HepG2 (cell line): ENCODE data around the gene RFC2. TPM values are rescaled to one million over a fixed set of nuclear protein-coding genes. Genes with fewer than 3 reads are reported as not detected.

Experiments used
- ADNP ChIP-seq: sonication (generic); formaldehyde crosslinking; IDR thresholded peaks from 2 replicates; pipeline ENCODE4 v1.4.0; 2020; ENCODE audit warnings: missing genetic modification reagents
- CTCF ChIP-seq: sonication (generic); formaldehyde crosslinking; IDR thresholded peaks from 2 replicates; pipeline ENCODE4 v1.5.0; 2020; ENCODE audit warnings: mild to moderate bottlenecking, missing genetic modification reagents, moderate library complexity
- E2F2 ChIP-seq: sonication (generic); formaldehyde crosslinking; IDR thresholded peaks from 2 replicates; pipeline ENCODE4 v1.4.0; 2020; ENCODE audit warnings: missing genetic modification reagents, borderline replicate concordance
- FOSL2 ChIP-seq: sonication (generic); formaldehyde crosslinking; IDR thresholded peaks from 2 replicates; pipeline ENCODE4 v1.4.0; 2020; ENCODE audit warnings: missing genetic modification reagents
- FOXA1 ChIP-seq, 2 experiments: fragments of 450-650 bp in 1 of 2; sonication (generic) in 1 of 2; formaldehyde crosslinking in 1 of 2; IDR thresholded peaks; 2 replicates each; pipeline versions ENCODE4 v1.4.0 to v1.6.1; 2016 to 2020; ENCODE audit warnings: missing genetic modification reagents in 1 of 2
- KAT7 ChIP-seq: IDR thresholded peaks from 2 replicates; pipeline ENCODE4 v1.6.1; 2018; ENCODE audit warnings: borderline replicate concordance, missing compliant biosample characterization
- MED1 ChIP-seq: sonication (generic); formaldehyde crosslinking; IDR thresholded peaks from 2 replicates; pipeline ENCODE4 v1.4.0; 2020; ENCODE audit warnings: missing genetic modification reagents
- PITX1 ChIP-seq: sonication (generic); formaldehyde crosslinking; IDR thresholded peaks from 2 replicates; pipeline ENCODE4 v1.5.1; 2020; ENCODE audit warnings: mild to moderate bottlenecking, missing genetic modification reagents
- SSRP1 ChIP-seq: IDR thresholded peaks from 2 replicates; pipeline ENCODE4 v1.6.1; 2016; ENCODE audit warnings: control low read depth
- TP53 ChIP-seq: sonication (generic); formaldehyde crosslinking; conservative IDR thresholded peaks from 2 replicates; pipeline ENCODE4 v1.4.0; 2020; ENCODE audit warnings: missing genetic modification reagents
- UBTF ChIP-seq: sonication (generic); formaldehyde crosslinking; IDR thresholded peaks from 2 replicates; pipeline ENCODE4 v1.4.0; 2020; ENCODE audit warnings: mild to moderate bottlenecking, missing genetic modification reagents
- ZFP82 ChIP-seq: sonication (generic); formaldehyde crosslinking; IDR thresholded peaks from 2 replicates; pipeline ENCODE4 v1.5.1; 2020; ENCODE audit warnings: mild to moderate bottlenecking, missing genetic modification reagents, borderline replicate concordance
- ZNF234 ChIP-seq: sonication (generic); formaldehyde crosslinking; conservative IDR thresholded peaks from 2 replicates; pipeline ENCODE4 v1.5.1; 2020; ENCODE audit warnings: mild to moderate bottlenecking, missing genetic modification reagents
- ZNF33A ChIP-seq: sonication (generic); formaldehyde crosslinking; IDR thresholded peaks from 2 replicates; pipeline ENCODE4 v1.5.1; 2020; ENCODE audit warnings: missing genetic modification reagents, mild to moderate bottlenecking, moderate library complexity, borderline replicate concordance
- ZNF569 ChIP-seq: sonication (generic); formaldehyde crosslinking; IDR thresholded peaks from 2 replicates; pipeline ENCODE4 v1.5.0; 2020; ENCODE audit warnings: mild to moderate bottlenecking, missing genetic modification reagents, moderate library complexity, borderline replicate concordance
- ZNF607 ChIP-seq: sonication (generic); formaldehyde crosslinking; IDR thresholded peaks from 2 replicates; pipeline ENCODE4 v1.5.1; 2020; ENCODE audit warnings: missing genetic modification reagents, mild to moderate bottlenecking, borderline replicate concordance
- ZNF710 ChIP-seq: sonication (generic); formaldehyde crosslinking; IDR thresholded peaks from 2 replicates; pipeline ENCODE4 v1.5.0; 2020; ENCODE audit warnings: mild to moderate bottlenecking, missing genetic modification reagents, borderline replicate concordance
- ZSCAN21 ChIP-seq: sonication (generic); formaldehyde crosslinking; IDR thresholded peaks from 2 replicates; pipeline ENCODE4 v1.8.0; 2022; ENCODE audit warnings: mild to moderate bottlenecking, missing genetic modification reagents, moderate library complexity, borderline replicate concordance
- polyA plus RNA-seq, 8 experiments: library from polyadenylated mRNA; depleted of rRNA in 3 of 8; stranded (reverse) in 7 of 8; unstranded in 1 of 8; fragments of >200 nt; fragmentation: Illumina TruSeq in 4 of 8; extraction: Trizol in 4 of 8; gene quantifications; 2 replicates each; pipeline versions ENCODE4 v1.2.1 to v1.2.3, GENCODE V29; 2011 to 2016; ENCODE audit warnings: low read depth in 4 of 8, missing spikeins in 1 of 8, mixed read lengths in 1 of 8; ENCODE audit not compliant: insufficient read depth in 1 of 8
- total RNA-seq, 5 experiments: library from RNA; depleted of rRNA; stranded (reverse); fragments of >200 nt; fragmentation: Illumina TruSeq; extraction: Trizol; gene quantifications; 2 replicates each; pipeline ENCODE4 v1.2.3, GENCODE V29; 2016; ENCODE audit warnings: low read depth in 1 of 5
- TF ChIP-seq, protein P1 (sequence below): sonication (generic); formaldehyde crosslinking; IDR thresholded peaks from 2 replicates; pipeline ENCODE4 v1.8.1; 2023; ENCODE audit warnings: mild to moderate bottlenecking, missing genetic modification reagents, borderline replicate concordance
- TF ChIP-seq, protein P2 (sequence below): sonication (generic); formaldehyde crosslinking; IDR thresholded peaks from 2 replicates; pipeline ENCODE4 v1.8.1; 2023; ENCODE audit warnings: mild to moderate bottlenecking, missing genetic modification reagents

The RFC2 gene
- total and polyA plus RNA-seq, 2 of the 13 experiments (the other 11 are each of a cell fraction or from before 2014, with no cell fraction given), result 14.6 to 43.5 TPM

DNA sequence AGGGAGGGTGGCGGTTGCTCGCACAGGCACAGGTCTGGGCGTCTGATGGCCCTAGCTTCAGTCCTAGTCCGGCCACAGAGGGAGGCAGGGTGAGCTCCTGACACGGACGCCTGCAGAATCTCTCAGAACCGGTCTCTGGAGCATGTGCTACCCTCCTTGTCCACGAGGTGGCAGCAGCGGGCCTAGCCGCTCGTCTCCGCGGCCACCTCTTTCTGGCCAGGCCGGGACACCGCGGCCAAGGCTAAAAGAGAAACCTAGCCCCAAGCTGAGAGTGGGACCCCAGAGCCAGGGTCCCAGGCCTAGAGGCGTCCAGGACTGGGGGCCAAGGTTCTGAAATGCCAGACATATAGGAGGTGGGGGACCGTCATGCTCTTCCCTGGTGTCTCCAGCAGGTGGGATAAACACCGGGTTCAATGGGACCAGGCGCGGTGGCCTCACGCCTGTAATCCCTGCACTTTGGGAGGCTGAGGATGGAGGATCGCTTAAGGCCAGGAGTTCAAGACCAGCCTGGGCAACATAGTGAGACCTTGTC is 47.5 kb downstream of the RFC2 start (continued):
- TF ChIP-seq SSRP1, result no peak
- TF ChIP-seq, protein P1, sequence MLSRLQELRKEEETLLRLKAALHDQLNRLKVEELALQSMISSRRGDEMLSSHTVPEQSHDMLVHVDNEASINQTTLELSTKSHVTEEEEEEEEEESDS, result 0 out of 2 replicates have a peak, but pooled peaks have one; percentile 37
- no peak for TF ChIP-seq ZNF569
- no peak for TF ChIP-seq TP53
- TF ChIP-seq E2F2 (CRISPR knock-in tag), result no peak
- peak; percentile 24; the same call in 1 of the 2 replicates for TF ChIP-seq FOSL2 (CRISPR knock-in tag)
- TF ChIP-seq ZNF710 (CRISPR knock-in tag), result peak; percentile 59; the same call in 1 of the 2 replicates
- TF ChIP-seq ZNF33A (CRISPR knock-in tag), result no peak
- peak; percentile 20; the same call in 1 of the 2 replicates for TF ChIP-seq UBTF (CRISPR knock-in tag)
- TF ChIP-seq ZNF234 (CRISPR knock-in tag), result no peak
- peak; percentile 19; the same call in 1 of the 2 replicates for TF ChIP-seq MED1 (CRISPR knock-in tag)
- TF ChIP-seq ADNP, result 0 out of 2 replicates have a peak, but pooled peaks have one; percentile 63
- TF ChIP-seq, protein P2, sequence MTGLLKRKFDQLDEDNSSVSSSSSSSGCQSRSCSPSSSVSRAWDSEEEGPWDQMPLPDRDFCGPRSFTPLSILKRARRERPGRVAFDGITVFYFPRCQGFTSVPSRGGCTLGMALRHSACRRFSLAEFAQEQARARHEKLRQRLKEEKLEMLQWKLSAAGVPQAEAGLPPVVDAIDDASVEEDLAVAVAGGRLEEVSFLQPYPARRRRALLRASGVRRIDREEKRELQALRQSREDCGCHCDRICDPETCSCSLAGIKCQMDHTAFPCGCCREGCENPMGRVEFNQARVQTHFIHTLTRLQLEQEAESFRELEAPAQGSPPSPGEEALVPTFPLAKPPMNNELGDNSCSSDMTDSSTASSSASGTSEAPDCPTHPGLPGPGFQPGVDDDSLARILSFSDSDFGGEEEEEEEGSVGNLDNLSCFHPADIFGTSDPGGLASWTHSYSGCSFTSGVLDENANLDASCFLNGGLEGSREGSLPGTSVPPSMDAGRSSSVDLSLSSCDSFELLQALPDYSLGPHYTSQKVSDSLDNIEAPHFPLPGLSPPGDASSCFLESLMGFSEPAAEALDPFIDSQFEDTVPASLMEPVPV (CRISPR knock-in tag), result peak; percentile 33; the same call in 1 of the 2 replicates
- TF ChIP-seq FOXA1 (IDR thresholded peaks at IDR 0.05), result no peak
- 0 out of 2 replicates have a peak, but pooled peaks have one; percentile 12 for TF ChIP-seq FOXA1 (CRISPR knock-in tag; IDR thresholded peaks at IDR 0.05)
- TF ChIP-seq ZFP82, result no peak
- no peak for TF ChIP-seq KAT7 (CRISPR knock-in tag)
- peak; percentile 98 for TF ChIP-seq CTCF (CRISPR knock-in tag)
- TF ChIP-seq ZSCAN21 (CRISPR knock-in tag), result no peak
- no peak for TF ChIP-seq ZNF607 (CRISPR knock-in tag)
- TF ChIP-seq PITX1 (CRISPR knock-in tag), result 0 out of 2 replicates have a peak, but pooled peaks have one; percentile 55
